HEK293 (cell line): ENCODE results near the gene CEP104.

ENCODE experiments used
- CTCF ChIA-PET: fragments of 350-600 bp; formaldehyde crosslinking; extraction: SDS; loops from one replicate; lab custom pipeline; 2021; ENCODE audit warnings: antibody characterized with exemption; lab: Yijun Ruan, JAX
- POLR2A ChIA-PET: fragments of 300-600 bp; formaldehyde crosslinking; extraction: SDS; loops from one replicate; lab custom pipeline; 2020; ENCODE audit warnings: antibody characterized with exemption, inconsistent platforms; lab: Yijun Ruan, JAX
- H3K27ac ChIP-seq: fragments of 200-500 bp; sonication (Bioruptor generic); 2 replicates; pipeline ENCODE4 v1.5.1; 2014; ENCODE audit warnings: low read depth, low read length, control low read depth, inconsistent platforms; ENCODE audit errors: extremely low read depth
- H3K36me3 ChIP-seq, 2 experiments: fragments of 200-500 bp in 1 of 2; sonication (Bioruptor generic) in 1 of 2; 1 replicate in 1 of 2; 2 replicates in 1 of 2; pipeline ENCODE4 v1.5.1; 2014 to 2017; ENCODE audit warnings: inconsistent platforms in 2 of 2, low read length in 2 of 2; ENCODE audit not compliant: control insufficient read depth in 2 of 2, insufficient read depth in 1 of 2
- H3K4me1 ChIP-seq: fragments of 200-500 bp; sonication (Bioruptor generic); 2 replicates; pipeline ENCODE4 v1.5.1; 2014; ENCODE audit warnings: mild to moderate bottlenecking, low read length, inconsistent platforms; ENCODE audit not compliant: control insufficient read depth, insufficient read depth
- H3K4me3 ChIP-seq: 2 replicates; pipeline ENCODE4 v1.5.1; 2011; ENCODE audit warnings: low read depth, mild to moderate bottlenecking, control low read depth, low read length, moderate library complexity
- H3K9me3 ChIP-seq: fragments of 200-500 bp; sonication (Bioruptor generic); 2 replicates; pipeline ENCODE4 v1.5.1; 2014; ENCODE audit warnings: low read depth, low read length, inconsistent platforms; ENCODE audit not compliant: control insufficient read depth, insufficient read depth
- CTCF ChIP-seq: fragments of 450-650 bp; formaldehyde crosslinking; IDR thresholded peaks from 2 replicates; pipeline ENCODE4 v1.5.1; 2016; ENCODE audit warnings: missing biosample characterization, missing genetic modification characterization
- HIC1 ChIP-seq: fragments of 450-650 bp; formaldehyde crosslinking; IDR thresholded peaks from 2 replicates; pipeline ENCODE4 v1.5.1; 2016; ENCODE audit warnings: missing biosample characterization, missing genetic modification characterization
- HOXA7 ChIP-seq: sonication (generic); formaldehyde crosslinking; IDR thresholded peaks from 2 replicates; pipeline ENCODE4 v1.8.1; 2022; ENCODE audit warnings: missing genetic modification reagents, borderline replicate concordance
- KLF1 ChIP-seq: fragments of 450-650 bp; formaldehyde crosslinking; IDR thresholded peaks from 2 replicates; pipeline ENCODE4 v1.5.1; 2016; ENCODE audit warnings: missing biosample characterization, missing genetic modification characterization
- KLF16 ChIP-seq: fragments of 450-650 bp; formaldehyde crosslinking; IDR thresholded peaks from 2 replicates; pipeline ENCODE4 v1.5.1; 2017; ENCODE audit warnings: missing biosample characterization, missing genetic modification characterization
- KLF7 ChIP-seq: fragments of 450-650 bp; formaldehyde crosslinking; IDR thresholded peaks from 2 replicates; pipeline ENCODE4 v1.5.1; 2016; ENCODE audit warnings: missing biosample characterization, missing genetic modification characterization, borderline replicate concordance
- SETDB1 ChIP-seq: IDR thresholded peaks from one replicate; pipeline ENCODE4 v1.6.1; 2017; ENCODE audit warnings: mild to moderate bottlenecking, low read length, moderate library complexity, mixed read lengths; ENCODE audit not compliant: insufficient read length
- SP2 ChIP-seq: fragments of 450-650 bp; formaldehyde crosslinking; IDR thresholded peaks from 2 replicates; pipeline ENCODE4 v1.5.1; 2016; ENCODE audit warnings: missing biosample characterization, missing genetic modification characterization
- TSHZ1 ChIP-seq: fragments of 450-650 bp; formaldehyde crosslinking; IDR thresholded peaks from 2 replicates; pipeline ENCODE4 v1.5.1; 2016; ENCODE audit warnings: missing biosample characterization, missing genetic modification characterization, borderline replicate concordance
- ZBTB21 ChIP-seq: fragments of 450-650 bp; formaldehyde crosslinking; IDR thresholded peaks from 2 replicates; pipeline ENCODE4 v1.5.1; 2017; ENCODE audit warnings: missing biosample characterization, missing genetic modification characterization
- ZBTB7A ChIP-seq: fragments of 450-650 bp; formaldehyde crosslinking; IDR thresholded peaks from 2 replicates; pipeline ENCODE4 v1.5.1; 2016; ENCODE audit warnings: low read depth, missing biosample characterization, missing genetic modification characterization
- ZEB2 ChIP-seq: fragments of 450-650 bp; formaldehyde crosslinking; IDR thresholded peaks from 2 replicates; pipeline ENCODE4 v1.5.1; 2016; ENCODE audit warnings: missing biosample characterization, missing genetic modification characterization
- ZNF10 ChIP-seq: fragments of 450-650 bp; formaldehyde crosslinking; IDR thresholded peaks from 2 replicates; pipeline ENCODE4 v1.5.1; 2017; ENCODE audit warnings: missing biosample characterization, missing genetic modification characterization
- ZNF114 ChIP-seq: fragments of 450-650 bp; formaldehyde crosslinking; IDR thresholded peaks from 2 replicates; pipeline ENCODE4 v1.5.0; 2017; ENCODE audit warnings: missing biosample characterization, missing genetic modification characterization
- ZNF211 ChIP-seq: fragments of 450-650 bp; formaldehyde crosslinking; IDR thresholded peaks from 2 replicates; pipeline ENCODE4 v1.5.1; 2016; ENCODE audit warnings: low read depth, missing biosample characterization, missing genetic modification characterization
- ZNF248 ChIP-seq: fragments of 450-650 bp; formaldehyde crosslinking; IDR thresholded peaks from 2 replicates; pipeline ENCODE4 v1.5.1; 2017; ENCODE audit warnings: missing biosample characterization, missing genetic modification characterization
- ZNF274 ChIP-seq, 2 experiments: fragments of 200-500 bp in 1 of 2; fragments of 450-650 bp in 1 of 2; sonication (Bioruptor generic) in 1 of 2; formaldehyde crosslinking in 1 of 2; IDR thresholded peaks; 2 replicates each; pipeline versions ENCODE4 v1.5.1 to v1.6.1; 2014 to 2016; ENCODE audit warnings: borderline replicate concordance in 1 of 2, inconsistent platforms in 1 of 2, low read length in 1 of 2, missing biosample characterization in 1 of 2, missing genetic modification characterization in 1 of 2
- ZNF292 ChIP-seq: fragments of 450-650 bp; formaldehyde crosslinking; IDR thresholded peaks from 2 replicates; pipeline ENCODE4 v1.5.1; 2016; ENCODE audit warnings: low read depth, missing biosample characterization, missing genetic modification characterization, borderline replicate concordance
- ZNF335 ChIP-seq: fragments of 450-650 bp; formaldehyde crosslinking; conservative IDR thresholded peaks from 2 replicates; pipeline ENCODE4 v1.5.1; 2016; ENCODE audit warnings: missing biosample characterization, missing genetic modification characterization
- ZNF423 ChIP-seq: fragments of 450-650 bp; formaldehyde crosslinking; IDR thresholded peaks from 2 replicates; pipeline ENCODE4 v1.5.1; 2016; ENCODE audit warnings: missing biosample characterization, missing genetic modification characterization
- ZNF510 ChIP-seq: fragments of 450-650 bp; formaldehyde crosslinking; IDR thresholded peaks from 2 replicates; pipeline ENCODE4 v1.5.1; 2018; ENCODE audit warnings: mild to moderate bottlenecking, missing genetic modification characterization, missing biosample characterization; ENCODE audit not compliant: insufficient replicate concordance
- ZNF610 ChIP-seq: fragments of 450-650 bp; formaldehyde crosslinking; IDR thresholded peaks from 2 replicates; pipeline ENCODE4 v1.5.1; 2016; ENCODE audit warnings: missing biosample characterization, missing genetic modification characterization, borderline replicate concordance
- ZNF692 ChIP-seq: fragments of 450-650 bp; formaldehyde crosslinking; IDR thresholded peaks from 2 replicates; pipeline ENCODE4 v1.5.1; 2016; ENCODE audit warnings: missing biosample characterization, missing genetic modification characterization

Gene CEP104

GRCh38 chr1:3899754-3900149 is 42.7 kb upstream of the CEP104 start (continued):
- TF ChIP-seq ZNF610 (tag by site-specific recombination) = no peak
- no peak for TF ChIP-seq ZNF114 (tag by site-specific recombination)
- no peak for TF ChIP-seq ZNF10 (tag by site-specific recombination)
- no peak for TF ChIP-seq ZNF292 (tag by site-specific recombination)
- peak; percentile 13; the same call in 1 of the 2 replicates for TF ChIP-seq KLF7 (tag by site-specific recombination)
- TF ChIP-seq CTCF (tag by site-specific recombination) = peak; percentile 33
- TF ChIP-seq KLF1 (tag by site-specific recombination) = peak; percentile 47; the same call in 1 of the 2 replicates
- TF ChIP-seq ZBTB7A (tag by site-specific recombination) = 0 out of 2 replicates have a peak, but pooled peaks have one; percentile 58

GRCh38 chr1:3898994-3899753 is 42.2 kb upstream of the CEP104 start:
- TF ChIP-seq ZNF510 (tag by site-specific recombination) = peak; percentile 92
- peak; percentile 84 for TF ChIP-seq SETDB1
- TF ChIP-seq ZNF211 (tag by site-specific recombination) = no peak
- TF ChIP-seq ZNF423 = no peak
- TF ChIP-seq ZNF274 (IDR thresholded peaks at IDR 0.05; ENCODE audit: low read length) = no peak
- no peak for TF ChIP-seq ZNF274 (tag by site-specific recombination; IDR thresholded peaks at IDR 0.05; ENCODE audit: borderline replicate concordance)
- no peak for TF ChIP-seq ZNF692 (tag by site-specific recombination)
- TF ChIP-seq SP2 = no peak
- TF ChIP-seq TSHZ1 (tag by site-specific recombination) = no peak
- no peak for TF ChIP-seq ZNF248 (tag by site-specific recombination)
- no peak for TF ChIP-seq ZEB2 (tag by site-specific recombination)
- TF ChIP-seq HIC1 (tag by site-specific recombination) = peak; percentile 29; the same call in 1 of the 2 replicates
- TF ChIP-seq ZNF335 (tag by site-specific recombination) = peak; percentile 25; the same call in 1 of the 2 replicates
- no peak for TF ChIP-seq ZBTB21
- TF ChIP-seq HOXA7 (CRISPR knock-in tag) = no peak
- TF ChIP-seq KLF16 (tag by site-specific recombination) = no peak
- TF ChIP-seq, all 188 proteins: peak for 4
- Histone ChIP-seq H3K4me3 (peak overlapping the region; percentile 90), H3K9me3 (no peaks in the 10 kb centered on the region), H3K27ac (peak overlapping the region; percentile 81; the same call in 1 of the 2 replicates), H3K36me3 (peaks cover 0 to 28% of the 10 kb centered on the region in 2 experiments; a peak in 1 of 3 replicates), H3K4me1 (no peaks in the 10 kb centered on the region)
- CTCF ChIA-PET = interaction anchor here (0.5 kb wide), 1 partner anchor 1456 kb away, joined by 4 read pairs; no protein-coding TSS in a partner anchor
- POLR2A ChIA-PET = interaction anchor here (2.2 kb wide), 1 partner anchor 42 kb away, joined by 12 read pairs; the partner anchor contains the start of genes CEP104 and DFFB
